Body of pancreas (tissue), 4 donors: ENCODE measurements around the gene MTIF2. TPM values are rescaled to one million over a fixed set of nuclear protein-coding genes. Genes with fewer than 3 reads are reported as not detected.
"Not testable (repeated sequence)": the region's sequence is repeated elsewhere in the genome, so short reads cannot be mapped to it uniquely, and the experiment has no call there.

Source experiments
- ATAC-seq: fragments of 150-250 bp; one replicate; pipeline ENCODE4 v1.9.1; 2016
- DNase-seq, 4 donors: peaks; one replicate each; pipeline ENCODE4 v3.0.0-alpha.2; 2019
- H3K27ac ChIP-seq, 4 donors: fragments of 200-600 bp; sonication (generic); 1 replicate in 3 of 4; 2 replicates in 1 of 4; pipeline versions ENCODE4 v1.5.1 to v1.6.1; 2016 to 2019; ENCODE audit warnings: mild to moderate bottlenecking in 1 of 4, mixed read lengths in 1 of 4, moderate library complexity in 1 of 4
- H3K27me3 ChIP-seq, 2 donors: fragments of 200-600 bp; sonication (generic); one replicate each; pipeline ENCODE4 v1.6.0; 2016; ENCODE audit warnings: mild to moderate bottlenecking in 1 of 2
- H3K36me3 ChIP-seq, 2 donors: fragments of 200-600 bp; sonication (generic); replicated peaks in 1 of 2; 2 replicates each; pipeline ENCODE4 v1.5.1; 2016; ENCODE audit warnings: low read depth in 2 of 2; ENCODE audit not compliant: insufficient read depth in 1 of 2
- H3K4me1 ChIP-seq: fragments of 200-600 bp; sonication (generic); one replicate; pipeline ENCODE4 v1.6.0; 2016
- H3K4me3 ChIP-seq, 2 donors: fragments of 200-600 bp; sonication (generic); 1 replicate in 1 of 2; 2 replicates in 1 of 2; pipeline ENCODE4 v1.5.1; 2016 to 2019
- H3K9me3 ChIP-seq, 3 donors: fragments of 200-600 bp; sonication (generic); 1 replicate in 2 of 3; 2 replicates in 1 of 3; pipeline ENCODE4 v1.5.1; 2016
- POLR2A ChIP-seq, 3 donors: fragments of 450-650 bp; IDR thresholded peaks; one replicate each; pipeline ENCODE4 v1.6.1; 2016; ENCODE audit warnings: antibody characterized with exemption in 3 of 3, mild to moderate bottlenecking in 2 of 3
- WGBS, 2 donors: methylation state at CpG; one replicate each; pipeline ENCODE4 v1.1.5; 2017; 5-methylcytosine and 5-hydroxymethylcytosine counted together
- intact Hi-C: fragments of 100-400 bp; cut with DNase I; formaldehyde crosslinking; loops from one replicate; pipeline ENCODE4 v1.15.1; 2023
- total RNA-seq, 2 donors: library from RNA; depleted of rRNA; stranded (reverse); fragments of >200 nt; gene quantifications; one replicate each; pipeline ENCODE4 v1.1.0, GENCODE V29; 2016
- TF ChIP-seq, protein P1 (sequence below), 7 experiments: fragments of 450-650 bp in 4 of 7; fragments of 200-600 bp in 3 of 7; sonication (generic) in 3 of 7; IDR thresholded peaks; one replicate each; pipeline ENCODE4 v1.5.1; 2016 to 2019; ENCODE audit warnings: antibody characterized with exemption in 7 of 7

Gene MTIF2
- total RNA-seq, 2 donors from 2014 or later: 14.5 to 17.9 TPM

DNA sequence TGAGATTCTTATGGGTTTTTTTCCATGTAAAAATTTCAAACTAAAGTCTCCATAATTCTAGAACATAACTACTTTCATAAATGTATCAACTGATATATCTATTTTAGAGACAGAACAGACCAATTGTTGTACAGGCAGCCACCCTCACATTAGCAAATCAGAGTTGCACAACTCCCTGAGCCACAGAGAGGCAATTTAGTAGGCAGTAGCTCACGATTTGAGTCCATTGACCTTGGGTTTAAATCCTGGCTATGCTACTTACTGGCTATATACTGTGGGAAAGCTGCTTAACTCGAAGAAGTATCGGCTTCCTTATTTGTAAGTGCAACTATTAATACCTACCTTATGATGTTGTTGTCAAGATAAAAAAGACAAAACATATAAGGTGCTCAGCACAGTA lies 16.2 kb downstream of the MTIF2 start:
- no peaks in the 10 kb centered on the region for H3K27me3 ChIP-seq

DNA sequence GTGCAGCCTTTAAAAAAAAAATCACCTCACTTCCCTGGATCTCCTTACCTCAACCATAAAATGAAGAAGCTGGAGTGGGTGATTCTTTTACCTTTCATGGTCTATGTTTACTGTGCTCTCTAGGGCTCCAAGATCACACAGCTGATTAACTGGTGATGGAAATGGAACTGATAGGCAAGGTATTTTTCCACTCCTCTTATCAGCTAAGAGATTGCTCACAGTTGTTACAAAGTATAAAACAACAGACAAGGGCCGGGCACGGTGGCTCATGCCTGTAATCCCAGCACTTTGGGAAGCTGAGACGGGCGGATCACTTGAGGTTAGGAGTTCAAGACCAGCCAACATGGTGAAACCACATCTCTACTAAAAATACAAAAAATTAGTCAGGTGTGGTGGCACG lies 22.0 kb downstream of the MTIF2 start:
- H3K4me1 ChIP-seq: no peaks in the 10 kb centered on the region
- DNase-seq (no peak), ATAC-seq (no peak)
- no peaks in the 10 kb centered on the region for H3K27me3 ChIP-seq
- no peak for TF ChIP-seq POLR2A (IDR thresholded peaks at IDR 0.05)
- TF ChIP-seq, protein P1, sequence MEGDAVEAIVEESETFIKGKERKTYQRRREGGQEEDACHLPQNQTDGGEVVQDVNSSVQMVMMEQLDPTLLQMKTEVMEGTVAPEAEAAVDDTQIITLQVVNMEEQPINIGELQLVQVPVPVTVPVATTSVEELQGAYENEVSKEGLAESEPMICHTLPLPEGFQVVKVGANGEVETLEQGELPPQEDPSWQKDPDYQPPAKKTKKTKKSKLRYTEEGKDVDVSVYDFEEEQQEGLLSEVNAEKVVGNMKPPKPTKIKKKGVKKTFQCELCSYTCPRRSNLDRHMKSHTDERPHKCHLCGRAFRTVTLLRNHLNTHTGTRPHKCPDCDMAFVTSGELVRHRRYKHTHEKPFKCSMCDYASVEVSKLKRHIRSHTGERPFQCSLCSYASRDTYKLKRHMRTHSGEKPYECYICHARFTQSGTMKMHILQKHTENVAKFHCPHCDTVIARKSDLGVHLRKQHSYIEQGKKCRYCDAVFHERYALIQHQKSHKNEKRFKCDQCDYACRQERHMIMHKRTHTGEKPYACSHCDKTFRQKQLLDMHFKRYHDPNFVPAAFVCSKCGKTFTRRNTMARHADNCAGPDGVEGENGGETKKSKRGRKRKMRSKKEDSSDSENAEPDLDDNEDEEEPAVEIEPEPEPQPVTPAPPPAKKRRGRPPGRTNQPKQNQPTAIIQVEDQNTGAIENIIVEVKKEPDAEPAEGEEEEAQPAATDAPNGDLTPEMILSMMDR (IDR thresholded peaks at IDR 0.05): no peak
- H3K27ac ChIP-seq: no peak overlapping the region
- no peak overlapping the region for H3K4me3 ChIP-seq
- 73 to 75% methylated on average over 5 of the region's 5 CpGs for whole genome bisulfite sequencing, 2 donors
- intact Hi-C loops: no loop called here
- H3K9me3 ChIP-seq: no peaks in the 10 kb centered on the region
- peaks cover 0 to 21% of the 10 kb centered on the region in 2 donors for H3K36me3 ChIP-seq

More for the DNA sequence above, 16.2 kb downstream of the MTIF2 start:
- intact Hi-C loops: no loop called here
- TF ChIP-seq, protein P1 (IDR thresholded peaks at IDR 0.05): no peak
- no peak for TF ChIP-seq POLR2A (IDR thresholded peaks at IDR 0.05)
- Histone ChIP-seq H3K36me3 (peaks cover 0 to 16% of the 10 kb centered on the region in 2 donors), H3K27ac (no peak overlapping the region), H3K9me3 (no peaks in the 10 kb centered on the region), H3K4me1 (no peaks in the 10 kb centered on the region), H3K4me3 (no peak overlapping the region)
- DNase-seq: no peak
- ATAC-seq: no peak
- WGBS, 2 donors: 67 to 73% methylated on average over 3 of the region's 3 CpGs

DNA sequence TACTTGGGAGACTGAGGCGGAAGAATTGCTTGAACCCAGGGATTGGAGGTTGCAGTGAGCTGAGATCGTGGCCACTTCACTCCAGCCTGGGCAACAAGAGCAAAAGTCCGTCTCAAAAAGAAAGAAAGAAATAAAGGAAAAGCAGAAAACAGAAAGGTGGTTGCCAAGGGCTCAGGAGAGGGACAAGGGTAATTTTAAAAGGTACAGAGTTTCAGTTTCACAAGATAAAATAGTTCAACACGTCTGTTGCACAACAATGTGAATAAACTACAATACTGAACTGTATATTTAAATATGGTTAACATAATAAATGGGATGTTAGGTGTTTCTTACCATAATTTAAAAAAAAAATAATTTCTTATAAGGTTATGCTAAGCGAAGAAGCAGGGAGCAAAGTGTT lies 23.6 kb downstream of the MTIF2 start:
- TF ChIP-seq POLR2A (IDR thresholded peaks at IDR 0.05): no peak
- TF ChIP-seq, protein P1 (IDR thresholded peaks at IDR 0.05): no peak
- DNase-seq: no peak
- H3K4me1 ChIP-seq: no peaks in the 10 kb centered on the region
- intact Hi-C loops: no loop called here
- H3K27me3 ChIP-seq: no peaks in the 10 kb centered on the region
- peaks cover 0 to 19% of the 10 kb centered on the region in 2 donors for H3K36me3 ChIP-seq
- H3K4me3 ChIP-seq: no peak overlapping the region
- no peaks in the 10 kb centered on the region for H3K9me3 ChIP-seq
- H3K27ac ChIP-seq: no peak overlapping the region
- 84 to 88% methylated on average over 5 of the region's 5 CpGs for WGBS, 2 donors
- ATAC-seq: no peak

DNA sequence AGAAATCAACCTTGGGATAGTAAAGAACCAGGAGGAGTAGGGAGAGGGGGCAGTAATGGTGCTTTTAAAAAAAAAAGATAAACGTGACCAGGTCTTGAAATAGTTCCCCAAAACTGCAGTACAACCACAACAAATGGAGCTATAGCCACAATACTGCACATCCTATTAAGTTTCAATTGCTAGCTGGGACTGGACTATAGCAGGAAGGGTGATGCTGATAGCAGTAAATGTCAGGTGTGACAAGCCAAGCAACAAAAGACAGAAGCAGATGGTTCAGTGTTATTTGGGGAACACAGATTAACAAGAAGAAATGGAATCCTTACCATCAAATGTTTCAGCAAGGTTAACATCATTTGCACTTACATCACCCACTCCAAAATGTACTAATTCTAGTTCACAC lies 26.4 kb downstream of the MTIF2 start:
- no peak for DNase-seq
- H3K27ac ChIP-seq: no peak overlapping the region
- no peaks in the 10 kb centered on the region for H3K9me3 ChIP-seq
- H3K4me1 ChIP-seq: no peaks in the 10 kb centered on the region
- no peak for ATAC-seq
- no peak for TF ChIP-seq POLR2A (IDR thresholded peaks at IDR 0.05)
- TF ChIP-seq, protein P1 (IDR thresholded peaks at IDR 0.05): no peak
- WGBS, 2 donors: 37 to 48% methylated on average over 1 of the region's 1 CpG
- H3K4me3 ChIP-seq: no peak overlapping the region
- peaks cover 0 to 19% of the 10 kb centered on the region in 2 donors for H3K36me3 ChIP-seq
- no peaks in the 10 kb centered on the region for H3K27me3 ChIP-seq
- intact Hi-C loops: no loop called here

DNA sequence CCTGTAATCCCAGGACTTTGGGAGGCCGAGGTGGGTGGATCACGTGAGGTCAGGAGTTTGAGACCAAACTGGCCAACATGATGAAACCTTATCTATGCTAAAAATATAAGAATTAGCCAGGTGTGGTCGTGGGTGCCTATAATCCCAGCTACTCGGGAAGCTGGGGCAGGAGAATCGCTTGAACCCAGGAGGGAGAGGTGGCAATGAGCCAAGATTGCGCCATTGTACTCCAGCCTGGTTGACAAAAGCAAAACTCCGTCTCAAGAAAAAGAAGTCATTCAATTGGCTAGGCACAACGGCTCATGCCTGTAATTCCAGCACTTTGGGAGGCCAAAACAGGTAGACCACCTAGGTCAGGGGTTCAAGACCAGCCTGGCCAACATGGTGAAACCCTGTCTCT lies 27.4 kb downstream of the MTIF2 start:
- intact Hi-C loops, H3K27ac ChIP-seq, H3K4me3 ChIP-seq, H3K4me1 ChIP-seq, ATAC-seq, H3K9me3 ChIP-seq, H3K27me3 ChIP-seq, DNase-seq: not testable (repeated sequence)
- 89 to 92% methylated on average over 8 of the region's 8 CpGs for WGBS, 2 donors
- peaks cover 0 to 18% of the 10 kb centered on the region in 2 donors for H3K36me3 ChIP-seq
